ENCODE measurements around the gene WRAP73. TPM values are rescaled to one million over a fixed set of nuclear protein-coding genes. Genes with fewer than 3 reads are reported as not detected.

The WRAP73 gene
- polyA plus RNA-seq, 1 experiment, result 27.6 TPM

DNA sequence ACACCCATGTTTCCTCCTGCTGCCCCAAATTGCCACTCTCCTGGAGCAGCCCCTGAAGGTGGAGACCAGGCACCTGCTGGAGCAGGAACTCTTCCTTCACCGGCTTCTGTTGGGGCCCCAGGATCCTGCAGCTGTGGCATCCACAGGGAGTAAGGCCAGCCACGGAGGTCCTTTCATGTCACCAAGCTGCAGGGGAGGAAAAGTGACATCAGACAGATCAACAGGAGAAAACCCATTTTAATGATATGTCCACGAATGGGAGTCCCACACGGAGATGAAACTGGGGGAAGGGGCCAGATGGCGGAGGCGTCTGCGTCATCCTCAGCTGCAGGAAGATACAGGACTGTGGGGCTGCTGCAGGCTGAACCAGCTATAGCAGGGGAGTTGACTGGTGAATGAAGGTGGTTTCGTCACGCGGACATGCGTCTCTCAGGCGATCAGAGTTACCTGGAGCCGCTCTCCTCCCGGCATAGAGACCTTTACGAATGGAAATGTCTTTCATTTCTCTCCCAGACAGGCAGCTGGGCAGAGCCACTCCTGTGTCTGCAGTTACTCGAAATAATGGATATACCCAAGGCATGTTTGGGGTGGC is 12.3 kb upstream of the WRAP73 start:
- Histone ChIP-seq H3K4me3 (ENCODE audit: low read depth, low read length) (no peak overlapping the region), H3K27me3 (ENCODE audit: control insufficient read depth, insufficient read depth, low read length) (peaks cover 17% of the 10 kb centered on the region), H3K36me3 (ENCODE audit: control insufficient read depth, insufficient read depth, low read length) (no peaks in the 10 kb centered on the region)
- POLR2A ChIA-PET, result no interaction called here
- DNase-seq (ENCODE audit: low read depth), result no peak
- no peak for TF ChIP-seq CTCF (IDR thresholded peaks at IDR 0.05; ENCODE audit: insufficient read depth, low read depth, low read length)
- CTCF ChIA-PET, result no interaction called here

GRCh38 chr1:3661631-3662030 is 11.7 kb upstream of the WRAP73 start:
- CTCF ChIA-PET, result no interaction called here
- Histone ChIP-seq H3K27me3 (ENCODE audit: control insufficient read depth, insufficient read depth, low read length) (peaks cover 19% of the 10 kb centered on the region), H3K36me3 (ENCODE audit: control insufficient read depth, insufficient read depth, low read length) (no peaks in the 10 kb centered on the region), H3K4me3 (ENCODE audit: low read depth, low read length) (no peak overlapping the region)
- DNase-seq (ENCODE audit: low read depth), result no peak
- no peak for TF ChIP-seq CTCF (IDR thresholded peaks at IDR 0.05; ENCODE audit: insufficient read depth, low read depth, low read length)
- POLR2A ChIA-PET, result no interaction called here

DNA sequence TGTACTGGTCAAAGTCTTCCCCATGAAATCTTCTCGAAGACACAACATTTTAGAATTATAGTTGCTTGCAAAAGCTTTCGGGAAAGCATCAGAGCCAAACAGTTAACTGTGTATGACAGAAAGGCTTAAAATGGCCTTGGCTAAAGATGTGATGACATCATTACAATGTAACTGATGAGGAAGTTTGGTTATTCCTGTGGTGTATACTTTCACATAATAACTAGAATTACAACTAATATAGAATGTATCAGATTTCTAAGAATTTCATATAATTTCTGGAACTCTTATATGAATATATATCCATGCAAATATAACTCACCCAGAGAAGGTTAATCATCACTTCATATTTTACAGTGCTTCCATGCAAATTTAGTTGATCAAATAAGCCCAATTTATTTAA is 10.8 kb upstream of the WRAP73 start:
- DNase-seq (ENCODE audit: low read depth), result no peak
- ChIA-PET POLR2A (no interaction called here), CTCF (no interaction called here)
- peaks cover 21% of the 10 kb centered on the region for H3K27me3 ChIP-seq (ENCODE audit: control insufficient read depth, insufficient read depth, low read length)
- no peak overlapping the region for H3K4me3 ChIP-seq (ENCODE audit: low read depth, low read length)
- no peaks in the 10 kb centered on the region for H3K36me3 ChIP-seq (ENCODE audit: control insufficient read depth, insufficient read depth, low read length)
- TF ChIP-seq CTCF (IDR thresholded peaks at IDR 0.05; ENCODE audit: insufficient read depth, low read depth, low read length), result no peak

DNA sequence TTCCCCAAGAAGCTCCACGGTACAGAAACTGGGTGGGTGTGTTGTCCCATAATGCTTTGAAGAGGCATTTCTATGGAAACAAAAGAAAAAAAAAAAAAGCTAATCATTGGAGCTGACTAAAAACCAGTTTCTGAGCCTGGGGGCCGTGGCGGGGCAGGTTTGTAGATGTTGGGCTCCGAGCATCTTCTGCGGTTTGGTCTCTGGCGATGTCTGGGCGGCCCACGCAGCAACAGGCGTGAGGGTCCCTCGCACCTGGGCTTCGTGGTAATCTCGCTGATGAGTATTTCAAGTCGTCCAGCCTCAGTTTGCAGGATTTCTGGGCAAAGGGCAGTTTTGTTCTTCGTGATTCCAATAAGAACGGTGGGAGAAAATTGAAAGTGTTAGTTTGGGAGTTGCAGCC is 9.2 kb upstream of the WRAP73 start:
- CTCF ChIA-PET, result no interaction called here
- H3K27me3 ChIP-seq (ENCODE audit: control insufficient read depth, insufficient read depth, low read length), result peaks cover 28% of the 10 kb centered on the region
- no peak for DNase-seq (ENCODE audit: low read depth)
- POLR2A ChIA-PET, result no interaction called here
- H3K36me3 ChIP-seq (ENCODE audit: control insufficient read depth, insufficient read depth, low read length), result no peaks in the 10 kb centered on the region
- no peak overlapping the region for H3K4me3 ChIP-seq (ENCODE audit: low read depth, low read length)
- TF ChIP-seq CTCF (IDR thresholded peaks at IDR 0.05; ENCODE audit: insufficient read depth, low read depth, low read length), result no peak

GRCh38 chr1:3658231-3658615 is 8.3 kb upstream of the WRAP73 start:
- H3K27me3 ChIP-seq (ENCODE audit: control insufficient read depth, insufficient read depth, low read length), result peaks cover 35% of the 10 kb centered on the region
- DNase-seq (ENCODE audit: low read depth), result no peak
- no peak overlapping the region for H3K4me3 ChIP-seq (ENCODE audit: low read depth, low read length)
- H3K36me3 ChIP-seq (ENCODE audit: control insufficient read depth, insufficient read depth, low read length), result no peaks in the 10 kb centered on the region
- TF ChIP-seq CTCF (IDR thresholded peaks at IDR 0.05; ENCODE audit: insufficient read depth, low read depth, low read length), result no peak
- ChIA-PET CTCF (no interaction called here), POLR2A (no interaction called here)
